Measurements from ENCODE around the gene BPIFB6. TPM values are rescaled to one million over a fixed set of nuclear protein-coding genes. Genes with fewer than 3 reads are reported as not detected.

The BPIFB6 gene
- total and polyA plus RNA-seq, 2 donors (not counting 3 experiments of a cell fraction or from before 2014, with no cell fraction given) = not detected

GRCh38 chr20:33059741-33060390 lies 28.4 kb downstream of the BPIFB6 start:
- H3K9me3 ChIP-seq (replicated peaks; ENCODE audit: control insufficient read depth, insufficient read depth, low read length) = no peaks in the 10 kb centered on the region
- POLR2A ChIA-PET = no interaction called here
- no peaks in the 10 kb centered on the region for H3K79me2 ChIP-seq (ENCODE audit: control insufficient read depth, insufficient read depth, low read length)
- H2AFZ ChIP-seq (ENCODE audit: low read depth, low read length) = no peak overlapping the region
- H3K36me3 ChIP-seq (ENCODE audit: control insufficient read depth in 2 of 2, extremely low read depth in 1 of 2, insufficient read depth in 2 of 2, low read length in 2 of 2) = no peaks in the 10 kb centered on the region
- no peak overlapping the region for H3K4me2 ChIP-seq (ENCODE audit: insufficient read depth, low read length)
- DNase-seq (ENCODE audit: low read depth, low spot score) (no peak), FAIRE-seq (no peak)
- no peaks in the 10 kb centered on the region for H3K27me3 ChIP-seq (ENCODE audit: control insufficient read depth in 2 of 2, insufficient read depth in 2 of 2, low read length in 2 of 2)
- H3K9ac ChIP-seq (replicated peaks; ENCODE audit: extremely low read depth, insufficient read depth, low read length) = no peak overlapping the region
- TF ChIP-seq POLR2A (IDR thresholded peaks at IDR 0.05; ENCODE audit: low read depth, low read length) = no peak
- TF ChIP-seq EZH2 (IDR thresholded peaks at IDR 0.05; ENCODE audit: borderline replicate concordance, low read depth, low read length, severe bottlenecking) = no peak
- TF ChIP-seq, protein P1, sequence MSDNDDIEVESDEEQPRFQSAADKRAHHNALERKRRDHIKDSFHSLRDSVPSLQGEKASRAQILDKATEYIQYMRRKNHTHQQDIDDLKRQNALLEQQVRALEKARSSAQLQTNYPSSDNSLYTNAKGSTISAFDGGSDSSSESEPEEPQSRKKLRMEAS (IDR thresholded peaks at IDR 0.05; ENCODE audit: insufficient read depth, insufficient read length) = no peak
- no peak for TF ChIP-seq MYC (IDR thresholded peaks at IDR 0.05; ENCODE audit: low read depth, low read length)
- no peak for TF ChIP-seq POLR2AphosphoS5 (IDR thresholded peaks at IDR 0.05; ENCODE audit: insufficient read depth, low read depth, low read length)
- no peak for TF ChIP-seq GATA2 (IDR thresholded peaks at IDR 0.05; ENCODE audit: insufficient read depth, insufficient read length, low read depth, low read length)
- no peaks in the 10 kb centered on the region for H3K9me1 ChIP-seq (replicated peaks; ENCODE audit: control insufficient read depth, extremely low read depth, insufficient read depth, low read length)
- no peaks in the 10 kb centered on the region for H4K20me1 ChIP-seq (replicated peaks; ENCODE audit: control insufficient read depth, extremely low read depth, insufficient read depth, low read length)
- no TSS peak for BruUV-seq (replicated peaks)
- H3K4me3 ChIP-seq (replicated peaks in 1 of 3; ENCODE audit: insufficient read depth in 1 of 3, low read depth in 1 of 3, low read length in 3 of 3) = no peak overlapping the region
- intact Hi-C loops (cut with micrococcal nuclease) = no loop called here
- CTCF ChIA-PET = no interaction called here
- H3K4me1 ChIP-seq (ENCODE audit: control insufficient read depth, extremely low read depth, insufficient read depth, low read length) = no peaks in the 10 kb centered on the region
- H3K27ac ChIP-seq (ENCODE audit: insufficient read depth, low read depth, low read length) = no peak overlapping the region
- dilution Hi-C loops (cut with MboI; ENCODE audit: extremely low pct_ligation_motif_present, low sequenced_read_pairs) = no loop called here

- Histone ChIP-seq H3K9ac (replicated peaks; ENCODE audit: extremely low read depth, insufficient read depth, low read length) (no peak overlapping the region), H2AFZ (ENCODE audit: low read depth, low read length) (no peak overlapping the region), H4K20me1 (replicated peaks; ENCODE audit: control insufficient read depth, extremely low read depth, insufficient read depth, low read length) (no peaks in the 10 kb centered on the region), H3K36me3 (ENCODE audit: control insufficient read depth in 2 of 2, extremely low read depth in 1 of 2, insufficient read depth in 2 of 2, low read length in 2 of 2) (no peaks in the 10 kb centered on the region), H3K27ac (ENCODE audit: insufficient read depth, low read depth, low read length) (no peak overlapping the region), H3K9me3 (replicated peaks; ENCODE audit: control insufficient read depth, insufficient read depth, low read length) (no peaks in the 10 kb centered on the region), H3K4me3 (replicated peaks in 1 of 3; ENCODE audit: insufficient read depth in 1 of 3, low read depth in 1 of 3, low read length in 3 of 3) (no peak overlapping the region), H3K27me3 (ENCODE audit: control insufficient read depth in 2 of 2, insufficient read depth in 2 of 2, low read length in 2 of 2) (no peaks in the 10 kb centered on the region), H3K4me1 (ENCODE audit: control insufficient read depth, extremely low read depth, insufficient read depth, low read length) (no peaks in the 10 kb centered on the region), H3K79me2 (ENCODE audit: control insufficient read depth, insufficient read depth, low read length) (no peaks in the 10 kb centered on the region), H3K4me2 (ENCODE audit: insufficient read depth, low read length) (no peak overlapping the region), H3K9me1 (replicated peaks; ENCODE audit: control insufficient read depth, extremely low read depth, insufficient read depth, low read length) (no peaks in the 10 kb centered on the region)
- TF ChIP-seq MYC (IDR thresholded peaks at IDR 0.05; ENCODE audit: low read depth, low read length) (no peak), POLR2A (IDR thresholded peaks at IDR 0.05; ENCODE audit: low read depth, low read length) (no peak), EZH2 (IDR thresholded peaks at IDR 0.05; ENCODE audit: borderline replicate concordance, low read depth, low read length, severe bottlenecking) (no peak), FOS (IDR thresholded peaks at IDR 0.05; ENCODE audit: borderline replicate concordance, insufficient read depth, low read length) (no peak)
- TF ChIP-seq, protein P1 (IDR thresholded peaks at IDR 0.05; ENCODE audit: insufficient read depth, insufficient read length) = no peak
- intact Hi-C loops (cut with micrococcal nuclease) (no loop called here), dilution Hi-C loops (cut with MboI; ENCODE audit: extremely low pct_ligation_motif_present, low sequenced_read_pairs) (no loop called here)
- ChIA-PET CTCF (no interaction called here), POLR2A (no interaction called here)
- FAIRE-seq (no peak), DNase-seq (ENCODE audit: low read depth, low spot score) (no peak)
- no TSS peak for BruUV-seq (replicated peaks)
Observed at GRCh38 chr20:33061658-33062028, 30.2 kb downstream of the BPIFB6 start.

Data from endothelial cell of umbilical vein (primary cell).